SK-N-SH (cell line): ENCODE measurements around the gene ABCG5. TPM values are rescaled to one million over a fixed set of nuclear protein-coding genes. Genes with fewer than 3 reads are reported as not detected.

Source experiments
- CTCF ChIA-PET: fragments of 300-600, 350-600 bp; formaldehyde crosslinking; extraction: SDS; loops from one replicate; lab custom pipeline; 2021; lab: Yijun Ruan, JAX
- POLR2A ChIA-PET: fragments of 350-600 bp; sonication (Branson Sonifier 250); formaldehyde crosslinking; extraction: SDS; loops from one replicate; lab custom pipeline; 2020; ENCODE audit warnings: antibody characterized with exemption, inconsistent platforms; lab: Yijun Ruan, JAX
- DNase-seq: peaks from one replicate; pipeline ENCODE4 v3.0.0; 2012
- H2AFZ ChIP-seq: fragments of 200-600 bp; sonication (generic); 2 replicates; pipeline ENCODE4 v1.8.1; 2016; ENCODE audit warnings: antibody characterized with exemption, mild to moderate bottlenecking, low read depth
- H3F3A ChIP-seq: fragments of 200-600 bp; sonication (generic); replicated peaks from 2 replicates; pipeline ENCODE3; 2016; ENCODE audit warnings: antibody characterized with exemption, mild to moderate bottlenecking; ENCODE audit not compliant: insufficient read depth
- H3K27ac ChIP-seq, 2 experiments: fragments of 200-500 bp in 1 of 2; fragments of 200-600 bp in 1 of 2; sonication (Bioruptor generic) in 1 of 2; sonication (generic), shearing (Covaris generic) in 1 of 2; 2 replicates each; pipeline versions ENCODE4 v1.5.1 to v1.6.1; 2014 to 2016; ENCODE audit warnings: low read depth in 2 of 2, inconsistent platforms in 1 of 2, low read length in 1 of 2, mild to moderate bottlenecking in 1 of 2, mixed read lengths in 1 of 2
- H3K27me3 ChIP-seq: fragments of 200-600 bp; sonication (generic), shearing (Covaris generic); 2 replicates; pipeline ENCODE4 v1.6.1; 2016; ENCODE audit warnings: mixed run types; ENCODE audit not compliant: insufficient read depth
- H3K36me3 ChIP-seq, 2 experiments: fragments of 200-500 bp in 1 of 2; fragments of 200-600 bp in 1 of 2; sonication (Bioruptor generic) in 1 of 2; sonication (generic) in 1 of 2; replicated peaks in 1 of 2; 2 replicates each; pipeline versions ENCODE3 to v1.5.1; 2014 to 2016; ENCODE audit warnings: low read length in 1 of 2, mild to moderate bottlenecking in 1 of 2; ENCODE audit not compliant: insufficient read depth in 2 of 2, control insufficient read depth in 1 of 2
- H3K4me1 ChIP-seq, 2 experiments: fragments of 200-500 bp in 1 of 2; fragments of 200-600 bp in 1 of 2; sonication (Bioruptor generic) in 1 of 2; sonication (generic), shearing (Covaris generic) in 1 of 2; 2 replicates each; pipeline versions ENCODE4 v1.5.1 to v1.6.1; 2014 to 2016; ENCODE audit warnings: low read depth in 1 of 2, low read length in 1 of 2, mixed run types in 1 of 2; ENCODE audit not compliant: insufficient read depth in 2 of 2, control insufficient read depth in 1 of 2
- H3K4me2 ChIP-seq: fragments of 200-600 bp; sonication (generic), shearing (Covaris generic); 2 replicates; pipeline ENCODE4 v1.6.1; 2017; ENCODE audit warnings: mixed run types
- H3K4me3 ChIP-seq, 2 experiments: fragments of 200-500 bp in 1 of 2; fragments of 200-600 bp in 1 of 2; sonication (Bioruptor generic) in 1 of 2; sonication (generic), shearing (Covaris generic) in 1 of 2; 2 replicates each; pipeline versions ENCODE4 v1.5.1 to v1.8.1; 2014 to 2016; ENCODE audit warnings: low read depth in 2 of 2, inconsistent platforms in 1 of 2, low read length in 1 of 2, mild to moderate bottlenecking in 1 of 2, mixed read lengths in 1 of 2, moderate library complexity in 1 of 2
- H3K79me2 ChIP-seq: fragments of 200-600 bp; sonication (generic); 2 replicates; pipeline ENCODE4 v1.8.1; 2017; ENCODE audit warnings: mild to moderate bottlenecking; ENCODE audit not compliant: insufficient read depth
- H3K9ac ChIP-seq: fragments of 200-600 bp; sonication (generic); 2 replicates; pipeline ENCODE4 v1.6.1; 2017; ENCODE audit warnings: mixed run types
- H3K9me2 ChIP-seq: fragments of 200-600 bp; sonication (generic); 2 replicates; pipeline ENCODE4 v1.6.1; 2017; ENCODE audit warnings: mixed run types
- H3K9me3 ChIP-seq: fragments of 200-600 bp; sonication (generic); 2 replicates; pipeline ENCODE4 v1.6.1; 2017; ENCODE audit warnings: mixed run types, mild to moderate bottlenecking, moderate library complexity
- H4K20me1 ChIP-seq: fragments of 200-600 bp; sonication (generic); 2 replicates; pipeline ENCODE4 v1.6.1; 2017; ENCODE audit warnings: mild to moderate bottlenecking, mixed run types; ENCODE audit not compliant: insufficient read depth
- CHD2 ChIP-seq: fragments of 150-350 bp; IDR thresholded peaks from 2 replicates; pipeline ENCODE4 v1.6.1; 2018; ENCODE audit warnings: low read length; ENCODE audit not compliant: partially characterized antibody
- ELF1 ChIP-seq: IDR thresholded peaks from 2 replicates; pipeline ENCODE4 v1.4.0; 2012
- EP300 ChIP-seq, 2 experiments: IDR thresholded peaks; 2 replicates each; pipeline versions ENCODE4 v1.4.0 to v1.6.1; 2012; ENCODE audit warnings: borderline replicate concordance in 1 of 2, low read depth in 1 of 2, low read length in 1 of 2
- EZH2phosphoT487 ChIP-seq: fragments of 200-600 bp; sonication (generic); IDR thresholded peaks from 2 replicates; pipeline ENCODE4 v1.6.1; 2017; ENCODE audit warnings: low read depth, mixed run types, mild to moderate bottlenecking, antibody characterized with exemption, moderate library complexity, borderline replicate concordance
- FOSL2 ChIP-seq: IDR thresholded peaks from 2 replicates; pipeline ENCODE4 v1.4.0; 2012; ENCODE audit warnings: low read depth, mild to moderate bottlenecking, moderate library complexity, borderline replicate concordance
- GATA2 ChIP-seq: sonication (generic); formaldehyde crosslinking; IDR thresholded peaks from 2 replicates; pipeline ENCODE4 v1.5.0; 2020; ENCODE audit warnings: mild to moderate bottlenecking, missing genetic modification reagents
- IRF3 ChIP-seq: fragments of 150-350 bp; IDR thresholded peaks from 2 replicates; pipeline ENCODE4 v1.6.1; 2016; ENCODE audit warnings: mild to moderate bottlenecking, low read depth, low read length
- MAX ChIP-seq: IDR thresholded peaks from 2 replicates; pipeline ENCODE4 v1.4.0; 2012; ENCODE audit warnings: low read depth
- MEF2A ChIP-seq: IDR thresholded peaks from 2 replicates; pipeline ENCODE4 v1.4.0; 2012; ENCODE audit warnings: low read depth, borderline replicate concordance
- MXI1 ChIP-seq: IDR thresholded peaks from 2 replicates; pipeline ENCODE4 v1.6.1; 2012; ENCODE audit warnings: mild to moderate bottlenecking, low read depth, low read length, improper control_type of control experiment
- NRF1 ChIP-seq: IDR thresholded peaks from 2 replicates; pipeline ENCODE4 v1.6.1; 2012; ENCODE audit warnings: low read depth, mild to moderate bottlenecking, low read length
- RAD21 ChIP-seq: IDR thresholded peaks from 2 replicates; pipeline ENCODE4 v1.6.1; 2012; ENCODE audit warnings: mild to moderate bottlenecking, low read length
- RFX5 ChIP-seq: IDR thresholded peaks from 2 replicates; pipeline ENCODE4 v1.6.1; 2012; ENCODE audit warnings: mild to moderate bottlenecking, improper control_type of control experiment, low read length
- SMC3 ChIP-seq: IDR thresholded peaks from 2 replicates; pipeline ENCODE4 v1.6.1; 2012; ENCODE audit warnings: low read depth, low read length, improper control_type of control experiment
- USF2 ChIP-seq: fragments of 150-350 bp; IDR thresholded peaks from 2 replicates; pipeline ENCODE4 v1.6.1; 2017; ENCODE audit warnings: antibody characterized with exemption, low read length, low read depth, borderline replicate concordance
- YY1 ChIP-seq: IDR thresholded peaks from 2 replicates; pipeline ENCODE4 v1.4.0; 2012; ENCODE audit warnings: low read depth, mild to moderate bottlenecking
- ZBTB33 ChIP-seq: IDR thresholded peaks from 2 replicates; pipeline ENCODE4 v1.4.0; 2012; ENCODE audit warnings: low read depth, borderline replicate concordance
- WGBS: methylation state at CpG from one replicate; pipeline ENCODE4 v1.1.6; 2017; ENCODE audit warnings: low lambda C conversion rate; 5-methylcytosine and 5-hydroxymethylcytosine counted together
- polyA plus RNA-seq, 3 experiments: library from polyadenylated mRNA; depleted of rRNA; stranded (reverse); fragments of >200 nt; gene quantifications; 2 replicates each; pipeline ENCODE4 v1.2.3, GENCODE V29; 2012

ABCG5 gene
- polyA plus RNA-seq, 1 of the 3 experiments (the other 2 are of a cell fraction) = not detected

- ChIA-PET POLR2A (interaction anchor here (1.0 kb wide), 1 partner anchor 138 kb away, joined by 3 read pairs; the partner anchor contains the start of gene PLEKHH2), CTCF (interaction anchor here (0.9 to 1.7 kb wide), 5 partner anchors 12 to 270 kb away, joined by 3 to 6 read pairs (median 4); no protein-coding TSS in a partner anchor)
- Histone ChIP-seq H3K27me3 (no peaks in the 10 kb centered on the region), H3K9me2 (no peaks in the 10 kb centered on the region), H3F3A (peaks cover 4% of the 10 kb centered on the region), H3K9ac (peak overlapping the region; percentile 81), H3K36me3 (peaks cover 8 to 13% of the 10 kb centered on the region in 2 experiments), H3K9me3 (no peaks in the 10 kb centered on the region), H2AFZ (peak overlapping the region; percentile 94), H3K79me2 (peaks cover 9% of the 10 kb centered on the region), H4K20me1 (no peaks in the 10 kb centered on the region), H3K27ac (peak overlapping the region; percentile 86; a peak in 2 of 4 replicates), H3K4me3 (peak overlapping the region; percentile 86 to 87), H3K4me2 (peak overlapping the region; percentile 79), H3K4me1 (peaks cover 3 to 4% of the 10 kb centered on the region in 2 experiments; a peak in 2 of 4 replicates)
- DNase-seq = peak; percentile 14
- WGBS = 38% methylated on average over 7 of the region's 7 CpGs
- TF ChIP-seq ZBTB33 = no peak
- no peak for TF ChIP-seq FOSL2
- no peak for TF ChIP-seq GATA2
- TF ChIP-seq CHD2 = no peak
- TF ChIP-seq RFX5 = no peak
These were observed 64.0 kb downstream of the ABCG5 start for GRCh38 chr2:43774617-43775016.

GRCh38 chr2:43773876-43774613 lies 64.6 kb downstream of the ABCG5 start, which contains the start of gene DYNC2LI1:
Gene DYNC2LI1, plus strand, starts transcription at chr2:43774039. Its CDS starts 100 bp downstream, at chr2:43774139.
- Histone ChIP-seq H3K36me3 (peaks cover 8 to 13% of the 10 kb centered on the region in 2 experiments), H3K4me1 (peaks cover 3 to 4% of the 10 kb centered on the region in 2 experiments; a peak in 2 of 4 replicates), H3K9me3 (no peaks in the 10 kb centered on the region), H3K4me3 (peak within 1 kb of the TSS; percentile 86 to 87), H2AFZ (peak within 1 kb of the TSS; percentile 94), H4K20me1 (no peaks in the 10 kb centered on the region), H3K9ac (peak within 1 kb of the TSS; percentile 81), H3F3A (peaks cover 4% of the 10 kb centered on the region), H3K9me2 (no peaks in the 10 kb centered on the region), H3K27ac (peak within 1 kb of the TSS; percentile 86), H3K79me2 (peaks cover 9% of the 10 kb centered on the region), H3K4me2 (peak within 1 kb of the TSS; percentile 79), H3K27me3 (no peaks in the 10 kb centered on the region)
- peak; percentile 91 for DNase-seq
- POLR2A ChIA-PET = interaction anchor here (0.5 to 1.0 kb wide), 3 partner anchors 9 to 137 kb away, joined by 3 to 4 read pairs (median 3); partner anchors contain the start of gene PLEKHH2
- under 1% methylated on average over 31 of the region's 31 CpGs for WGBS
- CTCF ChIA-PET = interaction anchor here (0.9 to 1.7 kb wide), 7 partner anchors 8 to 270 kb away, joined by 3 to 6 read pairs (median 3); no protein-coding TSS in a partner anchor
- no peak; the same call in 1 of the 2 replicates for TF ChIP-seq YY1
- no peak for TF ChIP-seq SMC3
- no peak for TF ChIP-seq EZH2phosphoT487
- no peak for TF ChIP-seq IRF3
- no peak for TF ChIP-seq RAD21
- no peak for TF ChIP-seq USF2
- no peak for TF ChIP-seq GATA2
- TF ChIP-seq ZBTB33 = no peak
- TF ChIP-seq NRF1 = 0 out of 2 replicates have a peak, but pooled peaks have one; percentile 13
- peak; percentile 98 for TF ChIP-seq MXI1
- peak; percentile 42 for TF ChIP-seq ELF1
- TF ChIP-seq EP300 (IDR thresholded peaks at IDR 0.05; ENCODE audit: borderline replicate concordance in 1 of 2, low read depth in 1 of 2, low read length in 1 of 2) = no peak
- TF ChIP-seq FOSL2 = no peak
- no peak for TF ChIP-seq RFX5
- TF ChIP-seq MEF2A = no peak
- TF ChIP-seq MAX = peak; percentile 91
